Stimulated activated CD4-positive, alpha-beta T cell treated with anti-CD3 and anti-CD28 coated beads, Interleukin-1b, Interleukin-23, amount 100 ng/mL, for 1 hour (primary cell): ENCODE data around the gene HKDC1.
"Not testable (repeated sequence)": the region's sequence is repeated elsewhere in the genome, so short reads cannot be mapped to it uniquely, and the experiment has no call there.

ENCODE experiments used
- DNase-seq, 2 donors: peaks; one replicate each; pipeline ENCODE4 v3.0.0-alpha.2; 2020; ENCODE audit warnings: low read depth in 2 of 2

Gene HKDC1, protein sequence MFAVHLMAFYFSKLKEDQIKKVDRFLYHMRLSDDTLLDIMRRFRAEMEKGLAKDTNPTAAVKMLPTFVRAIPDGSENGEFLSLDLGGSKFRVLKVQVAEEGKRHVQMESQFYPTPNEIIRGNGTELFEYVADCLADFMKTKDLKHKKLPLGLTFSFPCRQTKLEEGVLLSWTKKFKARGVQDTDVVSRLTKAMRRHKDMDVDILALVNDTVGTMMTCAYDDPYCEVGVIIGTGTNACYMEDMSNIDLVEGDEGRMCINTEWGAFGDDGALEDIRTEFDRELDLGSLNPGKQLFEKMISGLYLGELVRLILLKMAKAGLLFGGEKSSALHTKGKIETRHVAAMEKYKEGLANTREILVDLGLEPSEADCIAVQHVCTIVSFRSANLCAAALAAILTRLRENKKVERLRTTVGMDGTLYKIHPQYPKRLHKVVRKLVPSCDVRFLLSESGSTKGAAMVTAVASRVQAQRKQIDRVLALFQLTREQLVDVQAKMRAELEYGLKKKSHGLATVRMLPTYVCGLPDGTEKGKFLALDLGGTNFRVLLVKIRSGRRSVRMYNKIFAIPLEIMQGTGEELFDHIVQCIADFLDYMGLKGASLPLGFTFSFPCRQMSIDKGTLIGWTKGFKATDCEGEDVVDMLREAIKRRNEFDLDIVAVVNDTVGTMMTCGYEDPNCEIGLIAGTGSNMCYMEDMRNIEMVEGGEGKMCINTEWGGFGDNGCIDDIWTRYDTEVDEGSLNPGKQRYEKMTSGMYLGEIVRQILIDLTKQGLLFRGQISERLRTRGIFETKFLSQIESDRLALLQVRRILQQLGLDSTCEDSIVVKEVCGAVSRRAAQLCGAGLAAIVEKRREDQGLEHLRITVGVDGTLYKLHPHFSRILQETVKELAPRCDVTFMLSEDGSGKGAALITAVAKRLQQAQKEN

DNA sequence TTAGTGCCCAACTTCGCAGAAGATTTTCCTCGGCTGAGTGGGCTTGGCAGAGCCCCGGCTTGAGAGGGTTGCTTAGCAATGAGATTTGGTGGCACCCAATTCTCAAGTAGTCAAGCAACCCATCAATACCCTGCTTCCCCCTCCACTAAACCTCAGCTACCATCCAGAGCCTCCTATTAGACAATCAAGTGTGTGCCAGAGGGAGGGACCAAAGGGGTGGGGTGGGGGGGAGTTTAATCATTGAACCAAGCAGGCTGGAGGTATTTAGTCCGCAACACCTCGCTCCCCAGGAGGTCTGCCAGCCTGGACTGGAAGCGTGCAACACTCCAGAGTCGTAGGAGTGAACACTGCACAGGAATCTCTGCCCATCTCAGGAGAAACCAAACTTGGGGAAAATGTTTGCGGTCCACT lies at the start of gene HKDC1:
HKDC1 (plus strand) TSS at position 292 of the 411 bp plus-strand sequence; CDS start at position 396, 104 bp downstream.
- DNase-seq: no peak

DNA sequence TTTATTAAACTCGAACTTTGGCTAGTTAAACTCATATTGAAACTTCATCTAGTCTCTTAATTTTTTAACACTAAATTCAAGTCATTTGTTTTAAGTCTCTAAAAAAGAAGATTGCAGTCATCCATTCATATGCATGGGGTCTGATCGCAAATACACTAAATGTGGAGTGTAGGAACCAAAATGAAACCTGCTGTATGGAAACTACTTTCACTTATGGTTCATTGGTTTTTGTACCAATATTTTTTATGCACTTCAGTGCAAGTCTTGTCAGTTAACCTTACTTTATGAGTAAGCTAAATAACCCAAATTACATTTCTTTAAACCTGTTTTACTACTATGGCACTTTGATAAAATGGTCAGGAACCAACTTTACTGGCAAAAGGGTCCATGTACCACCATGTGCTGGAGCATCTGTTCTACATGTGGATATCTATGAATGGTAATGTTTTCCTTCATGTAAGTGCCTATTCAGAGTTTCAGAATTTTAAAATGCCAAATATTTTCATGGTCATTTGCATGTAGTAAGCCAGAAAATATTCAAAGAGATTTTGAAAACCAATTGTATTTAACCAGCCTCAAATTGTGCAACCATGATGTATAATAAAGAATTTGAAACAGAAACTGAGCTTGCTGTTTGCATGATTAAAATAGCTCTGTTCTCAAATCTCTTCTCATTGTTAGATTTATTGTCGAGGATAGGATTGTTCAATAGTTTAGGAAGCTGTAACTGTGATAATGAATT lies 47.7 kb upstream of the HKDC1 start:
- no peak for DNase-seq

DNA sequence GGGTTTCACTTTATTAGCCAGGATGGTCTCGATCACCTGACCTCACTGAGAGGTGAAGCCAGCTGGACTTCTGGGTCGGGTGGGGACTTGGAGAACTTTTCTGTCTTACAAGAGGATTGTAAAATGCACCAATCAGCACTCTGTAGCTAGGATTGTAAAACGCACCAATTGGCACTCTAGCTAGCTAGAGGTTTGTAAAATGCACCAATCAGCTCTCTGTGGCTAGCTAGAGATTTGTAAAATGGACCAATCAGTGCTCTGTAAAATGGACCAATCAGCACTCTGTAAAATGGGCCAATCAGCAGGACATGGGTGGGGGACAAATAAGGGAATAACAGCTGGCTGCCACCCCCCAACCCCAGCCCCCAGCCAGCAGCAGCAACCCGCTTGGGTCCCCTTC lies 44.8 kb upstream of the HKDC1 start:
- not testable (repeated sequence) for DNase-seq

DNA sequence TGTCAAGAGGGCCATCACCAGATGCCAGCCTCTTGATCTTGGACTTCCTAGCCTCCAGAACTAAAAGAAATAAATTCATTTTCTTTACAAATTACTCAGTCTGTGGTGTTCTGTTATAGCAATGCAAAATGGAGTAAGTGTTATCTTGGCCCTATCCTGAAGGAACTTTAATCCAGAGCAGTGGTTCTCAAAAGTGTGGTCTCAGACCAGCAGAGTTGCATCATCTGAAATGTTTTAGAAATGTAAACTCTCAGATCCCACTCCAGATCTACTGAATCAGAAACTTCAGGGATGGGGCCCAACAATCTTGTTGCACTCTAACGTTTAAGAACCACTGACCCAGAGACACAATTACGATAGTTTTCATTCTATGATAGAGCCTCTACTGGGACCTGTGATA lies 43.3 kb upstream of the HKDC1 start:
- no peak for DNase-seq

DNA sequence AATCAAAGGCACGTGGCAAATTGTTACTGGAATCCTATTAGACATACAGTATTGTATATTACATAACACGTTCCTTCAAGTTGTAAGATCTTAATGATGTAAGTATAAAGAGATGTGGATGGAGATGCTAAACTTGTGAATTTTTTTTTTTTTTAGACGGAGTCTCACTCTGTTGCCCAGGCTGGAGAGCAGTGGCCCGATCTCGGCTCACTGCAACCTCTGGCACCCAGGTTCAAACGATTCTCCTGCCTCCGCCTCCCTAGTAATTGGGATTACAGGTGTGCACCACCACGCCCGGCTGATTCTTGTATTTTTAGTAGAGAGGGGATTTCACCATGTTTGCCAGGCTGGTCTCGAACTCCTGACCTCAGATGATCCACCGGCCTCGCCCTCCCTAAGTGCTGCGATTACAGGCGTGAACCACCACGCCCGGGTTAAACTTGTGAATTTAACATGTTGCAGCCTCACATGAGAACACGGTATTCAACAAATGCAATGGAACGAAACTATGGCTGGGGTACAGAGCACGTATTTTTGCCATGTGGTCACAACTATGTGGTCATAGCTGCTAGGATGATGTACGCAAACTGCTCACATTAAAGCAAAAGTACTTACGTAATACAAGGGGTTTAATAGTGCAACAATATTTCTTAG lies 40.9 kb upstream of the HKDC1 start:
- peak in 1 of 2 donors; percentile 0 for DNase-seq

DNA sequence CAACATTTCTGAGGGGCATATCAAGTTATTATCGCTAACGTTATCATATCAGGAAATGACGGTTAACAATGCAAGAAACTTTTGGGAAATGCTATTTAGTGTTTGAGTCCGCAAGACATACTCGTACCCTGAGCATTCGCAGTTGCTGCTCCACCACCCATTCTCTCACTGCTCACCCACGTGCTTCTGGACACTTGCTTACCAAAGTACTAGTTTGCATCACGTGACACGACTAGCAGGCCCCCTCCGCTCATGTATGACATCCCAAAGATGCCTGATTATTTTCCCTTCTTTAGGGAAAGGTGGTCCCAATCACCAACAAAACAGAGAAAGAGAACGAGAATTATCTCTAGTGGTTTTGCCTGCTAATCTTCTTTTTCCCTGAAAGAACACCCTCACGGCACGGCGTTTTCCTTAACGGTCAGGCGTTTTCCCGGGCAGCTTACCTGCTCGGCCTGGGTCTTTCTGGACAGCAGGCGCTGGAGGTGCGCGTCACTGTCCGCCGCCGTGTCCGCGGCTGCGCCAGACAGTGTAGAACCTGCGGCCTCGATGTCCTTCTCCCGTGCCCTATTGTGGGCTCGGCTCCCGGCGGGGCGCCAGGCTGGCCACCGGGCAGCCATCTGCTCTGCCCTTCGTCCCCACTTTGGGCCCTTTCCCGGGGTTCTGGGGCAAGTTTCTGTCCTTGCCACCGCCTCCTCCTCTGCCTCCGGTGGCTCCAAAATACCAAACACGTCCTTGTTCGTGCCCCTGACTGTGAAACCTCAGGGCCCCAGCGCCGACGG lies 40.2 kb upstream of the HKDC1 start, which contains the start of gene SUPV3L1:
SUPV3L1 (plus strand) TSS at position 492 of the 782 bp plus-strand sequence; CDS start at position 550, 58 bp downstream.
- peak; percentile 62 to 67 for DNase-seq

DNA sequence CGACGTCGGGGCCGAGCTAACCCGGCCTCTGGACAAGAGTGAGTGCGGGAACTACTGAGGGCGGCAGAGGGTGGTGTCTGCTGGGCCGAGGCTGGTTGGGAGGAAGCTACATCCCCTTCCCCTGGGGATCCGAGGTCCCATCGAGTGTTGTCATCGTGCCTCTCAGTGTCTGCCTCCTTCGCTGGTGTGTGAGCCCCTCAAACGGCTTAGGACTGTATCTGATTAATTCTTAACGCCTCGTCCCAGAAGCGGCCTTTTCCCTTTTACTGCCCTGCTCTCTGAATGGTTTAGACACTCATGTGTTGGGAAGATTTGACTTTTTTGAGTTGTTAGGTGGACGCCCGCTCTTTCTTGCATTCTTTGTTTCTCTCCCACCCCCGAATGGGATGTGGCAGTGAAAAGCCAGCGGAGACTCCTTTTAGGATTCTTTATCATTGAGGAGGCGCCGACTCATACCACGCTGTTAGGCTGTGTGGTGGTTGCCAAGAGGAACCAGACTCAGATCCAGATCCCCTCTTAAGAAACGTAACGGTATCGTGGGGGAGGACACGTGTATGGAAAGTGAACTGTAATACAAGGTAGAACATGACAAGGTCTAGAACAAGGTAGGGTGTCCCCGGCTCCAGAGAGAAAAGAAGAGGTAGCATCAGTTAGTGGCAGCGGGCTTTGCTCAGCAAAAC lies 39.5 kb upstream of the HKDC1 start:
- DNase-seq: no peak

DNA sequence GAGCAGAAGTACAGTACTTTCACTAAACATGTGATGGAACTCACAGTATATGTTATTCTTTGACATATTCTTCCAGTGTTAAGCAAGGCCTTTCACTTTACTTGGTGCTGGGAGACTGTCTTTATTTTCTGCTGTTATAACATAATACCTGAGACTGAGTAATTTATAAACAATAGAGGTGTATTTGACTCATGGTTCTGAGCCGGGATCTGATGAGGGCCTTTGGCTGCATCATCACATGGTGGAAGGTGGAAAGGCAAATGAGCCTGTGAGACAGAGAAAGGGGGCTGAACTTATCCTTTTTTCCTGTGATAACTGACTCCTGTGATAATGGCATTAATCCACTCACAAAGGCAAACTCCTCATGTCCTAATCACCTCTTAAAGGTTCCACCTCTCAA lies 38.7 kb upstream of the HKDC1 start:
- DNase-seq: no peak

DNA sequence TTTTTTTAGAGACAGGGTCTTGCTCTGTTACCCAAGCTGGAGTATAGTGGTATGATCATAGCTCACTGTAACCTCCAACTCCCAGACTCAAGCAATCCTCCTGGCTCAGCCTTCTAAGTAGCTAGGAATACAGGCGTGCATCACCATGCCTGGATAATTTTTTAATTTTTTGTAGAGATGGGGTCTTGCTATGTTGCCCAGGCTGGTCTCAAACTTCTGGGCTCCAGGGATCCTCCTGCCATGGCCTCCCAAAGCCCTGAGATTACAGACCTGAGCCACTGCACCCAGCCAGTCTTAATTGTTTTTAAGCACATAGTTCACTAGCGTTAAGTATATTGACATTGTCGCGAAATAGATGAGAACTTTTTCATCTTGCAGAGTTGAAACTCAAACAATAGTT lies 38.1 kb upstream of the HKDC1 start:
- DNase-seq: no peak

DNA sequence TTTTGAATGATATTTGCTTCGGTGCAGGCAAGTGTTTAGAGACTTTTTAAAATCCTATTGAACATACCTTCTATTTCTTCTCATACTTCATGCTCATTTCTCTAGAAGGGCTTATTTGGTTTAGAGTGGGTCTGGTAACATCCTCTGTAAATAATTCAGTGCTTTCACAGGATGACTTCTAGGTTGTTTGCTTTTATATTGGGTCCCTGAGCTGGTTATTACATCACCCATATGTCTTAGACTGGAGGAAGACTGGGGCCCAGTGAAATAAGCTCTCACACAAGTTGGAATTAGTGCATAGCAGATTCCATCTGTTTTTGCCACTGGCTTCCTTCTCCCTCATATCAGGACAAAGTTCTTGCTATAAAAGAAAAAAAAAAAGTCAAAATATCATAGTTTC lies 33.6 kb upstream of the HKDC1 start:
- DNase-seq: no peak

DNA sequence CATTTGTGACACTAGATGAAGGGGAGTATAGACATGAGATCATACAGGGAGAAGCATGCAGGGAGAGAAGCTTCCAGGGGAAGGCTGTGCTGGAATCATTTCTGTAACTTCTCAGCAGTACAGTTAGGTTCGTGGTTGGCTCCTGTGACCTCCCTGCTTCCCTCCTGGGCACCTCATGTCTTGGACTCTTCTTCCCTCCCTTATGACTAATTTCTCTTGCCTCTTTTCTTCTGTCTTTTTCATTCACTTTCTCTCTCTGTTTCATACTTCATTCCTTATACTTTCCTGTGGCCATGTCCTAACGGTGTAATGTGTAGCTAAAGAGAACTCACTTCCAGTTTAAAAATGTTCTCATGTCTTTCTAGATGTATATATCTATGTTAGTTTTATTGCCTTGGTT lies 19.1 kb upstream of the HKDC1 start:
- no peak for DNase-seq

DNA sequence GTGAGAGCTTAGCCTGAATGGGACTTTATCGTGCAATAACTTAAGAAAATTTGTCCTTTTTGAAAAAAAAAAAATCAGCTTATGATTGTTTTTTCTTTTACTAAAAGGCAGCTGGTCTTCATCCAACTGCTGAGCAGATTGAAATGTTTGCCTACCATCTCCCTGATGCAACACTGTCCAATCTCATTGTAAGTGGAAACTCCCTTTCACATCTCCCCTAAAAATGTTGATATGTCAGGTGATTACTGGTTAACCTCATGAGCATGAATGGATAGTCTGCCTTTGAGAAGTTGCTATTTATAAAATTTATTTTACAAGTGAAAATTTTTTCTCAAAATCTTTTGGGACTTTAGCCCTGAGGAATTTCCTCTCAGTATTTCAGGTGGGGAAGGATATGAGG lies 17.8 kb upstream of the HKDC1 start:
- DNase-seq: no peak

DNA sequence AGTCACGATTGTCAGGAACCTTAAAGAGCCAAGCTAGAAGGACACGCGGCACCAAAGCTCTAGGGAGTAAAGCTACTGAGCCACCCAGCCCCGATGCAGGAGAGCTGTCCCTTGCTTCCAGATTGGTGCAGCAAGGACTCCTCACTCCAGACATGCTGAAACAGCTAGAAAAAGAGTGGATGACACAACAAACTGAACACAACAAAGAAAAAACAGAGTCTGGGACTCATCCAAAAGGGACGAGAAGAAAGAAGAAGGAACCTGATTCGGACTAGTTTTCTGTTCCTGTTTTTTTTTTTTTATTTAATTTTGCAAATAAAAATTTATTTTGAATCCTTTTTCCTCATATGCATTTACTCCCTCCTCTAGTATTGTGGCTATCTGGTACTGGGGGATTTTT lies 11.4 kb upstream of the HKDC1 start:
- no peak for DNase-seq

DNA sequence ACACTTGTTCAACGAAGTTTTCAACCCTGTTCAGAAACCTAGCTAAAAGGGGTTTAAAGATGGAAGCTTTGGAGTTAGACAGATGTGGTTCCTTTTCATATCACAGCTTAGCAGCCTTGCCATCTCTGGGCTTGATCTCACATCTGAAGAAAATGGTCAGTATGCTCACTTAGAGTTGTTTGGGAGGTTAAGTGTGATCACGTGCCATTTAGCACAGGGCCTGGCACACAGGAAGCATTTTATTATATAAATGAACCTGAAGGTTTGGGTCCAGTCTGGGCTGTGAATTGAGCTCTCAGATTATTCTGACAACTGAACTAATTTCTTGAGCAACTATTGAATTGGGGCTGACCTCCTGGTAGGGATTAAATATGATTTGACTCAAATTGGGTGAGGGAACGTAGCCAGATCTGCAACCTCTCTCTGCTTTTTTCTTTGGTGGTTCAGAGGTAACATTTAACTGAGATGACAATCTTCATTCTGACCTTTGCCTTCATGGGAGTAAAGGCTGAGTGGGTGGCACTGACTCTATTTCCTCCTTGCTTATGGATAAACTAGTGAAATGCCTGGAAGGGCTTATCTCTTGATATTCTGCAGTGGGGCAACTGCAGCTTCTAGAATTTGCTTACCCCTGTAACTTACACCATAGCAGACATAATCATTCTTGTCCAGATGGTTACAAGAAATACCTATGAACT lies 10.2 kb upstream of the HKDC1 start:
- no peak for DNase-seq

DNA sequence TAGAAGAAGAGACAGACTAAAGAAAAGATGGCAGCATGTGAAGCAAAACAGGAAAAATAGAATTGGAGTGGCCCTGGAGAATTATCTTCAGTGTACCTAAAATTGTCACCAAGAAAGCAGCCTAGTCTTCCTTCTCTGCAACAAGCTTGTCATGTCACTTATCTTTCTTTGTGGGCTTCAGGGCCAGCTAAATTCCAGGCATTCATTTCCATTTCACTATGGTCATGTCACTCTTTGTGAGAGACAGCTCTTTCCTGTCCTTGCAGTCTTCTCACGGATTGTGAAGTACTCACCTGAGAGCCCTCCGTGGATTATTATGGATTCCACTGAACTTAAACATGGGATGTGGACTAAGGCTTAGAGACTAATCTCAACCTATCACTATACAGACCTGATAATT lies 9.0 kb upstream of the HKDC1 start:
- DNase-seq: no peak

DNA sequence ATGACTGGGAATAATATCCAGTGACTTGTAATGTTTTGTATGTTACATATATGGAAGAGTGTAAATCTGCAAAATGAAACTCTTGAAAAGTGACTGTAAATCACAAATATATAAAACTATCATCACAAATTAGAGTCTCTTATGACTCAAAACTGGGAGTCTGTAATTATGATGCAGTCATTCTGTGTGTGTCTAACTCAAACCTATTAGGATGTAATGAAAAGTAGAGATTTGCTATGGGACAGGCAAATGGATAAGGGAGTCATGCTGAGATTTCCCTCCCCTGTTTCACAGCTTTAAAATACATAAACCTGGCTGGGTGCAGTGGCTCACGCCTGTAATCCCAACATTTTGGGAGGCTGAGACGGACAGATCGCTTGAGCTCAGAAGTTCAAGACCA lies 8.6 kb upstream of the HKDC1 start:
- no peak for DNase-seq

DNA sequence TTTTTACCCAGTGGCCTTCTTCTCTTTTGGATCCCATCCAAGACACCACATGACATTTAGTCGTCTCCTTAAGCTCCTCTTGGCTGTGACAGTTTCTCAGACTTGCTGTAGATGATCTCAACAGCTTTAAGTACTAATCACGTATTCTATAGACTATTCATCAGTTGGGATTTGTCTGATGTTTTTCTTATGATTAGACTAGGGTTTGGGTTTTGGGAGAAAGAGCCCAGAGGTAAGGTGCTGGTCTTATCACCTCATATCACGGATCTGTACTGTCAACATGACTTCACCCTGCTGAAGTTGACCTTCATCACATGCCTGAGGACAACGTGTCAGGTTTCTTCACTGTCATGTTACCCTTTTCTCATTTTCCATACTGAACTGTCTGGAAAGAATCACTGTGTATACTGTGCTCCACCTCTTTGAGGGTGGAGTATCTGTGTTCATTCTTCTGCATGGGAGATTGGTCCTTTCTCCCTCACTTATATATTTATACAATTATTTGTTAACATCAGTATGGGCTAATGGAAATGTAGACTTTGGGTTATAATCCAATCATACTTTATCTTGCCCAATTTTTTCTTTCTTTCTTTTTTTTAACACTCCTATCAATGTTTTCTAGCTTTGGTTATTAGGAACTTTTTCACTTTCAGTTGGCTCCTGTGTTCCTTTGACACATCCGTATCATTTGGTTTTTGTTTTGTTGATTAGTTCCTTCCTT lies 6.4 kb upstream of the HKDC1 start:
- no peak for DNase-seq

DNA sequence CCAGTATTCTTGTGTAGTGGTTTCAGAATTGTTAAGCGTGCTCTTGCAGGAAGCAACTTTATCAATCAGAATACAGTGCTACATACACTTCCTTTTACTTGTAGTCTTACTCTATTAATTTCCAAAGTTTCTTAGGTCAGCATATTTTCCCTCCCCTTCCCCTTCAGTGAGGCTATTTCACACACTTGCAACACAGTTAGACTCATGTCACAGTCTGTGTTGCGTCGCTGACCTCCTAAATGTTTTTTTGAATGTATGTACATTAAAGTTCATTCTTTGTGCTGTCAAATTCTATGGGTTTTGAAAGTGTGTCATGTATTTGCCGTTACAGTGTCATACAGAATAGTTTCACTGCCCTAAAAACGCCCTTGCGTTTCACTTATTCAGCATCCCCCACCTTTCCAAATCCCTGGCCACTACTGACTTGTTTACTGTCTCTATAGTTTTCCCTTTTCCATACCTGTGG lies 5.4 kb upstream of the HKDC1 start:
- no peak for DNase-seq
